HT-29 (cell line): ENCODE results near the gene MAGEA12. TPM values are rescaled to one million over a fixed set of nuclear protein-coding genes. Genes with fewer than 3 reads are reported as not detected.
"Not testable (repeated sequence)": the region's sequence is repeated elsewhere in the genome, so short reads cannot be mapped to it uniquely, and the experiment has no call there.

ENCODE experiments used
- DNase-seq: peaks from one replicate; pipeline ENCODE4 v3.0.0-alpha.2; 2015; ENCODE audit warnings: low spot score
- total RNA-seq: library from RNA; depleted of rRNA; stranded (reverse); fragments of >200 nt; shearing (Covaris generic); gene quantifications from 2 replicates; pipeline ENCODE4 v1.2.3, GENCODE V29; 2014; rRNA removed

The MAGEA12 gene, protein sequence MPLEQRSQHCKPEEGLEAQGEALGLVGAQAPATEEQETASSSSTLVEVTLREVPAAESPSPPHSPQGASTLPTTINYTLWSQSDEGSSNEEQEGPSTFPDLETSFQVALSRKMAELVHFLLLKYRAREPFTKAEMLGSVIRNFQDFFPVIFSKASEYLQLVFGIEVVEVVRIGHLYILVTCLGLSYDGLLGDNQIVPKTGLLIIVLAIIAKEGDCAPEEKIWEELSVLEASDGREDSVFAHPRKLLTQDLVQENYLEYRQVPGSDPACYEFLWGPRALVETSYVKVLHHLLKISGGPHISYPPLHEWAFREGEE
- 6.2 and 6.8 TPM in 2 replicates for total RNA-seq

DNA sequence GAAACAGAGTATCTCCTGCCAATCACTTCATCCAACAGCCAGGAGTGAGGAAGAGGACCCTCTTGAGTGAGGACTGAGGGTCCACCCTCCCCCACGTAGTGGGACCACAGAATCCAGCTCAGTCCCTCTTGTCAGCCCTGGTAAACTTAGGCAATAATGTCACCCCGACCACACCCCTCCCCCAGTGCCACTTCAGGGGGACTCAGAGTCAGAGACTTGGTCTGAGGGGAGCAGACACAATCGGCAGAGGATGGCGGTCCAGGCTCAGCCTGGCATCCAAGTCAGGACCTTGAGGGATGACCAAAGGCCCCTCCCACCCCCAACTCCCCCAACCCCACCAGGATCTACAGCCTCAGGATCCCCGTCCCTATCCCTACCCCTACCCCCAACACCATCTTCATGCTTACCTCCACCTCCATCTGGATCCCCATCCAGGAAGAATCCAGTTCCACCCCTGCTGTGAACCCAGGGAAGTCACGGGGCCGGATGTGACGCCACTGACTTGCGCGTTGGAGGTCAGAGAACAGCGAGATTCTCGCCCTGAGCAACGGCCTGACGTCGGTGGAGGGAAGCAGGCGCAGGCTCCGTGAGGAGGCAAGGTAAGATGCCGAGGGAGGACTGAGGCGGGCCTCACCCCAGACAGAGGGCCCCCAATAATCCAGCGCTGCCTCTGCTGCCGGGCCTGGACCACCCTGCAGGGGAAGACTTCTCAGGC is at the start of gene MAGEA12, which contains the start of gene CSAG1:
MAGEA12 (plus strand) TSS at position 497 of the 715 bp plus-strand sequence. CDS start 2,405 bp downstream, outside the sequence.
CSAG1 (minus strand) TSS at position 461 of the 715 bp plus-strand sequence. CDS start 1,261 bp downstream, outside the sequence.
- DNase-seq: no peak

DNA sequence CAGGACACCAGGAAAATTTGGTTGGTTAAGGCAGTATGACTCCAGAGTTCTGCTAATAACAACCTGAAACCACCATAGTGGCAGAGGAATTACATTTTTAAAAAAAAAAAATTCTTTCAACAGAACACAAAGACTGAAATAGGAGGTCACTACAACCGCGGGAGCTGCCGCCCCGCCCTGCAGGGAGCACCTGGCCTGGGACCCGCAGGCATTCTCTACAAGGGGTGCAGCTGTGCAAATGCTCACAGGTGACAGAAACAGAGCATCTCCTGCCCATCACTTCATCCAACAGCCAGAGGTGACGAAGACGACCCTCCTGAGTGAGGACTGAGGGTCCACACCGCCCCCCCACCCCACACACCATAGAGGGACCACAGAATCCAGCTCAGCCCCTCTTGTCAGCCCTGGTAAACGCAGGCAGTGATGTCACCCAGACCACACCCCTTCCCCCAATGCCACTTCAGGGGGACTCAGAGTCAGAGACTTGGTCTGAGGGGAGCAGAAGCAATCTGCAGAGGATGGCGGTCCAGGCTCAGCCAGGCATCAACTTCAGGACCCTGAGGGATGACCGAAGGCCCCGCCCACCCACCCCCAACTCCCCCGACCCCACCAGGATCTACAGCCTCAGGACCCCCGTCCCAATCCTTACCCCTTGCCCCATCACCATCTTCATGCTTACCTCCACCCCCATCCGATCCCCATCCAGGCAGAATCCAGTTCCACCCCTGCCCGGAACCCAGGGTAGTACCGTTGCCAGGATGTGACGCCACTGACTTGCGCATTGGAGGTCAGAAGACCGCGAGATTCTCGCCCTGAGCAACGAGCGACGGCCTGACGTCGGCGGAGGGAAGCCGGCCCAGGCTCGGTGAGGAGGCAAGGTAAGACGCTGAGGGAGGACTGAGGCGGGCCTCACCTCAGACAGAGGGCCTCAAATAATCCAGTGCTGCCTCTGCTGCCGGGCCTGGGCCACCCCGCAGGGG is 35.3 kb upstream of the MAGEA12 start, which contains the start of gene MAGEA3:
MAGEA3 (plus strand) TSS at position 843 of the 980 bp plus-strand sequence. CDS start 2,039 bp downstream, outside the sequence.
- not testable (repeated sequence) for DNase-seq

GRCh38 chrX:152700390-152700789 is 33.2 kb upstream of the MAGEA12 start:
- not testable (repeated sequence) for DNase-seq

DNA sequence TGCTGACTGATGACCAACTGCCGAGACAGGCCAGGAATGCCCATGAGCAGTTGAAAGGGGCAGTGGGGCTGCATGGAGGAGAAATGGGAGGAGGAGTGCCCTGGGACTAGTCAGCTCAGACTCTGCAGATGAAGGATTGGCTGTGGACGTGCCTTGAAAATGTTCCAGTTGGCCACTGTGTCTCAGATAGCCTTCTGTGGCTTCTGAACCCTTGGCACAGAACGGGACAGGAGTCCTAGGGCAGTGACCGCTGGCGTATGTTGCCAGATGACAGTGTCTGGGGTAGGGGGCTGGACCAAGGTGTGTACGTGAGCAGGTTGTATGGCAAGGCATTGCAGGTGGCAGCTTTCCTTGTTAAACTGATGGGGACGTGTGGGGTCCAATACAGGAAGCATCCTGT is 27.1 kb upstream of the MAGEA12 start:
- DNase-seq: not testable (repeated sequence)

- not testable (repeated sequence) for DNase-seq
These were observed 24.4 kb upstream of the MAGEA12 start, which contains the start of gene CSAG2 for GRCh38 chrX:152709173-152709572. Gene CSAG2, minus strand, starts transcription at chrX:152709273. Its CDS starts 161 bp downstream, at chrX:152709112.

GRCh38 chrX:152713195-152713594 is 20.4 kb upstream of the MAGEA12 start:
- DNase-seq: not testable (repeated sequence)

GRCh38 chrX:152713815-152714787 is 19.5 kb upstream of the MAGEA12 start, which contains the start of gene MAGEA2B:
Gene MAGEA2B, plus strand, starts transcription at chrX:152714628. Its CDS starts 2,479 bp downstream, at chrX:152717107.
- not testable (repeated sequence) for DNase-seq

DNA sequence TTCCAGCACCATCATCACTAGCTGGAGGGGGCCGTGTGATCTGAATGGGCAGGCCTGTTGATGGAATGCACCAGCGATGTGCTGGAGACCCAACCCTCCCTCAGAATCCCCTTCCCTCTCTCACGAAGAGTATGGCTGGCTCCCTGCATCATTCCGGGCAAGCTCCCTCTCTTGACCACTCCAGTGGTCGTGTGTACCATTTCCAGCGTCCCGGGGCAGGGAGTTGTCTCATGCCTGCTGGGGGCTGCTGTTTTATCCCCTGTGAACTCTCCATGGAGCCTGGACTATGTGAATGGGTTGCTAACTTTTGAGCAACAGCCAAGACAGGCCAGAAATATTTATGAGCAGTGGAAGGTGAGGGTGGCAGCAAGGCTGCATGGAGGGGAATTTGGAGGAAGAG is 8.1 kb upstream of the MAGEA12 start:
- DNase-seq: no peak

DNA sequence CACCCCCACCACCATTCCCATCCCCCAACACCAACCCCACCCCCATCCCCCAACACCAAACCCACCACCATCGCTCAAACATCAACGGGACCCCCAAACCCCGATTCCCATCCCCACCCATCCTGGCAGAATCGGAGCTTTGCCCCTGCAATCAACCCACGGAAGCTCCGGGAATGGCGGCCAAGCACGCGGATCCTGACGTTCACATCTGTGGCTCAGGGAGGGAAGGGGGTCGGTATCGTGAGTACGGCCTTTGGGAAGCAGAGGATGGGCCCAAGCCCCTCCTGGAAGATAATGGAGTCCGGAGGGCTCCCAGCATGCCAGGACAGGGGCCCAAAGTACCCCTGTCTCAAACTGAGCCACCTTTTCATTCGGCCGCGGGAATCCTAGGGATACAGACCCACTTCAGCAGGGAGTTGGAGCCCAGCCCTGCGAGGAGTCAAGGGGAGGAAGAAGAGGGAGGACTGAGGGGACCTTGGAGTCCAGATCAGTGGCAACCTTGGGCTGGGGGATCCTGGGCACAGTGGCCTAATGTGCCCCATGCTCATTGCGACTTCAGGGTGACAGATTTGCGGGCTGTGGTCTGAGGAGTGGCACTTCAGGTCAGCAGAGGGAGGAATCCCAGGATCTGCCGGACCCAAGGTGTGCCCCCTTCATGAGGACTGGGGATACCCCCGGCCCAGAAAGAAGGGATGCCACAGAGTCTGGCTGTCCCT is 744 bp downstream of the MAGEA12 start:
- DNase-seq: not testable (repeated sequence)

GRCh38 chrX:152735101-152735500 is 1.5 kb downstream of the MAGEA12 start:
- DNase-seq: no peak

DNA sequence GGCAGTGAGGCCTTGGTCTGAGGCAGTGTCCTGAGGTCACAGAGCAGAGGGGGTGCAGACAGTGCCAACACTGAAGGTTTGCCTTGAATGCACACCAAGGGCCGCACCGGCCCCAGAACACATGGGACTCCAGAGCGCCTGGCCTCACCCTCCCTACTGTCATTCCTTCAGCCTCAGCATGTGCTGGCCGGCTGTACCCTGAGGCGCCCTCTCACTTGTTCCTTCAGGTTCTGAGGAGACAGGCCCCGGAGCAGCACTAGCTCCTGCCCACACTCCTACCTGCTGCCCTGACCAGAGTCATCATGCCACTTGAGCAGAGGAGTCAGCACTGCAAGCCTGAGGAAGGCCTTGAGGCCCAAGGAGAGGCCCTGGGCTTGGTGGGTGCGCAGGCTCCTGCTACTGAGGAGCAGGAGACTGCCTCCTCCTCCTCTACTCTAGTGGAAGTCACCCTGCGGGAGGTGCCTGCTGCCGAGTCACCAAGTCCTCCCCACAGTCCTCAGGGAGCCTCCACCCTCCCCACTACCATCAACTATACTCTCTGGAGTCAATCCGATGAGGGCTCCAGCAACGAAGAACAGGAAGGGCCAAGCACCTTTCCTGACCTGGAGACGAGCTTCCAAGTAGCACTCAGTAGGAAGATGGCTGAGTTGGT is 2.4 kb downstream of the MAGEA12 start:
- DNase-seq: no peak

DNA sequence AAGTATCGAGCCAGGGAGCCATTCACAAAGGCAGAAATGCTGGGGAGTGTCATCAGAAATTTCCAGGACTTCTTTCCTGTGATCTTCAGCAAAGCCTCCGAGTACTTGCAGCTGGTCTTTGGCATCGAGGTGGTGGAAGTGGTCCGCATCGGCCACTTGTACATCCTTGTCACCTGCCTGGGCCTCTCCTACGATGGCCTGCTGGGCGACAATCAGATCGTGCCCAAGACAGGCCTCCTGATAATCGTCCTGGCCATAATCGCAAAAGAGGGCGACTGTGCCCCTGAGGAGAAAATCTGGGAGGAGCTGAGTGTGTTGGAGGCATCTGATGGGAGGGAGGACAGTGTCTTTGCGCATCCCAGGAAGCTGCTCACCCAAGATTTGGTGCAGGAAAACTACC is 3.0 kb downstream of the MAGEA12 start:
- DNase-seq: not testable (repeated sequence)

DNA sequence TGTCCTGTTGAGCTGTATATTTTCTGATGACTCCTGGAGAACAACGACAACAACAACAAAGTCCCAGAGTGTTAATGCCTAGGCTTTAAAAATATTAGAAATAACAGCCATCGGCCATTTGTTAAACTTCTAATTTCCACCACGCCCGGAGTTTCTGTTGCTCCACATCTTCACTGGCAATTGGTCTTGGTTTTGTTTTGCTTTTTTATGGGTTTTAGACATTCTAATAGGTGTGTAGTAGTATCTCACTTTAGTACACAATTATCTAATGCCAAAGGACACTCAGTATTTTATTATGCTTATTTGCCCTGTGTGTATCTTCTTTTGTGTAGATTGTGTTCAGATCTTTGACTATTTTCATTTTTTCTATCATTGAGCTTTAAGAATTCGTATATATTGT is 5.0 kb downstream of the MAGEA12 start:
- no peak for DNase-seq

- not testable (repeated sequence) for DNase-seq
These were observed 20.4 kb downstream of the MAGEA12 start, which contains the start of gene MAGEA2 for GRCh38 chrX:152753686-152754650. Gene MAGEA2, minus strand, starts transcription at chrX:152753842. Its CDS starts 2,479 bp downstream, at chrX:152751363.

DNA sequence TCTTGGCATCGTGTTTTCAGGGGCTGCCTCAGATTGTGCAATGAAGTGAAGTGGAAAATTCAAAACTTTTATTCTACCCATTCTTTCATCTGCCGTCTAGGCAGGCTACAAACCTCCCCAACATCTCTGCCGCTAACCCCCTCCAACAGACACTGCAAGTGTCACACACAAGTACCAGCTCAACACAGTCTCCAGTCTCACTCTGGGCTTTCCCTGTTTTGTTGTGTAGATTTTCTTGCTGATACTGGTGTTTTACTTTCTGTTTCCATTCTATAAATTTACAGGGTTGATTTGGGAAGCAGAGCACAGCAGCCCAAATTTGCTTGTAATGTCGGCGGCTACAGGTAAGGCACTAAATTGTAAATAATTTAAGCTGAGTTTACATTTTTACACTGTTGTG is 21.3 kb downstream of the MAGEA12 start:
- not testable (repeated sequence) for DNase-seq

DNA sequence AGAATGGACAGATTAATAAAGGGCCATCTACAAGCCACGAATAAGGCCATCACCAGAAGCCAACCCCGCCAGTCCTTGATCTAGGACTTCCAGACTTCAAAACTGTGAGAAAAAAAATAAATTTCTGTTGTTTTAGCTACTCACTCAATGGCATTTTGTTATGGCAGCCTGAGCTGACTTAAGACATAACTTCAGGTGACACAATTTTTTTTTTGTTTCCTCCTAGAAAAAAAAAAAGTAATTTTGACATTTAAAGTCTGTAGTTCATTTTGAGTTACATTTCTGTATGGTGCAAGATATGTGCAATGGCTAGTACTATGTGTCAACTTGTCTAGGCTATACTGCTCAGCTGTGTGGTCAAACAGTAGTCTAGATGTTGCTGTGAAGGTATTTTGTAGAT is 25.4 kb downstream of the MAGEA12 start, which contains the start of gene CSAG3:
CSAG3 (plus strand) TSS at position 301 of the 400 bp plus-strand sequence.
- DNase-seq: not testable (repeated sequence)

DNA sequence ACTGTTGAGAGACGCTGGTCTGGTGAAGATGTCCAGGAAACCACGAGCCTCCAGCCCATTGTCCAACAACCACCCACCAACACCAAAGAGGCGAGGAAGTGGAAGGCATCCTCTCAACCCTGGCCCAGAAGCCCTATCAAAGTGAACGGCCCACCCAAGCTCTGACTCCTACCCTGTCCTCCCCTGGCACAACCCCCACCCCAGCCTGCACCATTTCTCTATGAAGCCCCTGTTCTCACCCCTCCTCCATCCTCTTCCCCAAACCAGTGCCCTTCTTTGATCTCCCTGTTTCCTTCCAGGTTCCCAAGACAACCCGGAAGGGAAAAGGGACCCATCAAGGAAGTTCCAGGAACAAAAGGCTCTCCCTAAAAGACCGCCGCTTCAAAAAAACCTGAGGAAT is 26.0 kb downstream of the MAGEA12 start:
- DNase-seq: not testable (repeated sequence)
